Epithelial cell of prostate (primary cell): ENCODE measurements around the gene SRGAP1.
"Not testable (repeated sequence)": the region's sequence is repeated elsewhere in the genome, so short reads cannot be mapped to it uniquely, and the experiment has no call there.

Experiments
- DNase-seq: peaks from one replicate; pipeline ENCODE4 v3.0.0-alpha.2; 2011; ENCODE audit warnings: low read depth, low spot score
- H3K27ac ChIP-seq: fragments of 450-650 bp; 2 replicates; pipeline ENCODE4 v1.5.1; 2017; ENCODE audit warnings: mild to moderate bottlenecking

SRGAP1 gene

GRCh38 chr12:63989301-63989845, 144.9 kb downstream of the SRGAP1 start:
- H3K27ac ChIP-seq = no peak overlapping the region
- no peak for DNase-seq

- no peak overlapping the region for H3K27ac ChIP-seq
- no peak for DNase-seq
Observed at GRCh38 chr12:63990828-63991547, 146.5 kb downstream of the SRGAP1 start.

- H3K27ac ChIP-seq = no peak overlapping the region
- no peak for DNase-seq
Observed at GRCh38 chr12:63994704-63995103, 150.2 kb downstream of the SRGAP1 start.

- no peak for DNase-seq
- peak overlapping the region; percentile 7 for H3K27ac ChIP-seq
Observed at GRCh38 chr12:63995512-63995911, 151.0 kb downstream of the SRGAP1 start.

- no peak for DNase-seq
- H3K27ac ChIP-seq = peak overlapping the region; percentile 41
Observed at GRCh38 chr12:63996556-63996955, 152.1 kb downstream of the SRGAP1 start.

- no peak for DNase-seq
- peak overlapping the region; percentile 41 for H3K27ac ChIP-seq
Observed at GRCh38 chr12:63997198-63997597, 152.7 kb downstream of the SRGAP1 start.

GRCh38 chr12:63998584-63998983, 154.1 kb downstream of the SRGAP1 start:
- H3K27ac ChIP-seq = no peak overlapping the region
- DNase-seq = no peak

GRCh38 chr12:63999853-64000252, 155.4 kb downstream of the SRGAP1 start:
- DNase-seq = no peak
- H3K27ac ChIP-seq = no peak overlapping the region

- DNase-seq = no peak
- H3K27ac ChIP-seq = no peak overlapping the region
Observed at GRCh38 chr12:64001439-64001838, 156.9 kb downstream of the SRGAP1 start.

- no peak overlapping the region for H3K27ac ChIP-seq
- DNase-seq = no peak
Observed at GRCh38 chr12:64004641-64005040, 160.1 kb downstream of the SRGAP1 start.

- H3K27ac ChIP-seq = no peak overlapping the region
- no peak for DNase-seq
Observed at GRCh38 chr12:64006211-64006825, 161.8 kb downstream of the SRGAP1 start.

- no peak overlapping the region for H3K27ac ChIP-seq
- DNase-seq = no peak
Observed at GRCh38 chr12:64007853-64008252, 163.4 kb downstream of the SRGAP1 start.

- DNase-seq = no peak
- H3K27ac ChIP-seq = no peak overlapping the region
Observed at GRCh38 chr12:64008596-64008995, 164.1 kb downstream of the SRGAP1 start.

GRCh38 chr12:64009321-64010068, 165.0 kb downstream of the SRGAP1 start:
- H3K27ac ChIP-seq = no peak overlapping the region
- no peak for DNase-seq

- no peak overlapping the region for H3K27ac ChIP-seq
- no peak for DNase-seq
Observed at GRCh38 chr12:64010069-64010686, 165.7 kb downstream of the SRGAP1 start.

- no peak for DNase-seq
- no peak overlapping the region for H3K27ac ChIP-seq
Observed at GRCh38 chr12:64016521-64016920, 172.0 kb downstream of the SRGAP1 start.

- not testable (repeated sequence) for H3K27ac ChIP-seq, DNase-seq
Observed at GRCh38 chr12:64018116-64018515, 173.6 kb downstream of the SRGAP1 start.

- DNase-seq = no peak
- no peak overlapping the region for H3K27ac ChIP-seq
Observed at GRCh38 chr12:64018524-64018923, 174.0 kb downstream of the SRGAP1 start.

- no peak for DNase-seq
- no peak overlapping the region for H3K27ac ChIP-seq
Observed at GRCh38 chr12:64019101-64019500, 174.6 kb downstream of the SRGAP1 start.

- DNase-seq = no peak
- no peak overlapping the region for H3K27ac ChIP-seq
Observed at GRCh38 chr12:64019654-64020053, 175.2 kb downstream of the SRGAP1 start.
